Neural crest cell (in vitro differentiated cells): ENCODE data around the gene FBH1. TPM values are rescaled to one million over a fixed set of nuclear protein-coding genes. Genes with fewer than 3 reads are reported as not detected.

ENCODE experiments used
- DNase-seq: peaks from one replicate; pipeline ENCODE4 v3.0.0; 2021; ENCODE audit warnings: low read depth, mixed read lengths, low spot score
- H3K27ac Mint-ChIP-seq: one replicate; pipeline ENCODE4 v1.8.0; 2021; ENCODE audit warnings: mild to moderate bottlenecking, mixed read lengths; ENCODE audit not compliant: unreplicated experiment
- H3K27me3 Mint-ChIP-seq: 2 replicates; pipeline ENCODE4 v1.8.0; 2021; ENCODE audit warnings: low read depth, mild to moderate bottlenecking, mixed read lengths
- H3K36me3 Mint-ChIP-seq: 2 replicates; pipeline ENCODE4 v1.8.0; 2021; ENCODE audit warnings: low read depth, mild to moderate bottlenecking, mixed read lengths
- H3K4me1 Mint-ChIP-seq: 2 replicates; pipeline ENCODE4 v1.8.0; 2021; ENCODE audit warnings: mixed read lengths
- H3K4me3 Mint-ChIP-seq: one replicate; pipeline ENCODE4 v1.8.0; 2021; ENCODE audit warnings: mild to moderate bottlenecking, mixed read lengths
- H3K9me3 Mint-ChIP-seq: 2 replicates; pipeline ENCODE4 v1.8.0; 2021; ENCODE audit warnings: mixed read lengths
- CTCF ChIP-seq: fragments of 200-600 bp; sonication (generic); conservative IDR thresholded peaks from 2 replicates; pipeline ENCODE4 v1.5.0; 2021; ENCODE audit warnings: antibody characterized with exemption, mild to moderate bottlenecking
- total RNA-seq: library from RNA; stranded (reverse); gene quantifications from 2 replicates; pipeline ENCODE4 v1.2.1, GENCODE V29; 2021

The FBH1 gene
- total RNA-seq, 1 donor from 2014 or later: 73.7 TPM

GRCh38 chr10:5900247-5900646 lies 10.2 kb downstream of the FBH1 start:
- no peaks in the 10 kb centered on the region for H3K9me3 Mint-ChIP-seq
- H3K36me3 Mint-ChIP-seq: peaks cover 19% of the 10 kb centered on the region
- no peak for TF ChIP-seq CTCF
- DNase-seq: no peak
- no peaks in the 10 kb centered on the region for H3K4me1 Mint-ChIP-seq
- no peak overlapping the region for H3K4me3 Mint-ChIP-seq
- no peaks in the 10 kb centered on the region for H3K27me3 Mint-ChIP-seq
- H3K27ac Mint-ChIP-seq: no peak overlapping the region

- DNase-seq: no peak
- TF ChIP-seq CTCF: no peak
- H3K4me3 Mint-ChIP-seq: no peak overlapping the region
Observed at GRCh38 chr10:5902511-5903274, 12.7 kb downstream of the FBH1 start.

DNA sequence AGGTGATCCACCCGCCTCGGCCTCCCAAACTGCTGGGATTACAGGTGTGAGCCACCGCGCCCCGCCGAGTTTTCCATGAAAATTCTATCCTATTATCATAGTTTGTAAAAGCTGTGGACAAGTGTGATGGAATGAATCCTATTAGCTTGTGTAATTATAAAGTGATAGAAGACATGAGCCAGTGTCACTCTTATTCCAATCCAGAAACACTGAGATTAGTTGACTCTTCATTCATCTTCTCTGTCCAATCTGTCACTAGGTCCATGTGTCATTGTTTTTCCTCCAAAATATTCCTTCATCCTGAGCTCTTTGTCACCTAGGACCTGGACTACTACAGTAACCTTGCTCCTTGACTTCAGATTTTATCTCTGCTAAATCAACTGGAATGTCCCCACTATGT lies 13.5 kb downstream of the FBH1 start:
- H3K27me3 Mint-ChIP-seq: no peaks in the 10 kb centered on the region
- no peak overlapping the region for H3K27ac Mint-ChIP-seq
- H3K9me3 Mint-ChIP-seq: no peaks in the 10 kb centered on the region
- H3K4me1 Mint-ChIP-seq: no peaks in the 10 kb centered on the region
- TF ChIP-seq CTCF: no peak
- peaks cover 7% of the 10 kb centered on the region for H3K36me3 Mint-ChIP-seq
- H3K4me3 Mint-ChIP-seq: no peak overlapping the region
- no peak for DNase-seq

More at GRCh38 chr10:5902511-5903274, 12.7 kb downstream of the FBH1 start:
- no peak overlapping the region for H3K27ac Mint-ChIP-seq
- no peaks in the 10 kb centered on the region for H3K27me3 Mint-ChIP-seq
- H3K36me3 Mint-ChIP-seq: peaks cover 9% of the 10 kb centered on the region
- H3K4me1 Mint-ChIP-seq: no peaks in the 10 kb centered on the region
- H3K9me3 Mint-ChIP-seq: no peaks in the 10 kb centered on the region

DNA sequence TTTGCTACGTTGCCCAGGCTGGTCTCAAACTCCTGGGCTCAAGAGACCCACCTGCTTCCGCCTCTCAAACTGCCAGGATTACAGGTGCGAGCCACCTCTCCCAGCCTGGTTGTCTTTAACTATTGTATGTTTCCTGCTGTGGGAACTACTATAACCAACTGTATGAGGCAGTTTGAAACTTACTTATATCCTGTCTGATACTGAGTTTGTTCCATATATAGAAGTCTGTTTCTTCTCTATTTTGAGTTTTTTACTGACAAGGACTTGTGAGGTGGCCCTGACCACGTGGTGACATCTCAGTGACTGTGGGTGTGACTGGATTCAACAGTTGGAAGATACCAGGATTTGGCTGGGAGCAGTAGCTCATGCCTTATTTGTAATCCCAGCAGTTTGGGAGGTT lies 14.2 kb downstream of the FBH1 start:
- H3K4me3 Mint-ChIP-seq: no peak overlapping the region
- no peaks in the 10 kb centered on the region for H3K4me1 Mint-ChIP-seq
- no peaks in the 10 kb centered on the region for H3K27me3 Mint-ChIP-seq
- no peak overlapping the region for H3K27ac Mint-ChIP-seq
- no peak for DNase-seq
- no peaks in the 10 kb centered on the region for H3K9me3 Mint-ChIP-seq
- no peak for TF ChIP-seq CTCF
- peaks cover 9% of the 10 kb centered on the region for H3K36me3 Mint-ChIP-seq

- Mint-ChIP-seq H3K27me3 (no peaks in the 10 kb centered on the region), H3K36me3 (peaks cover 9% of the 10 kb centered on the region), H3K4me1 (no peaks in the 10 kb centered on the region), H3K27ac (no peak overlapping the region), H3K9me3 (no peaks in the 10 kb centered on the region), H3K4me3 (no peak overlapping the region)
- no peak for DNase-seq
- no peak for TF ChIP-seq CTCF
Observed at GRCh38 chr10:5905854-5906507, 15.9 kb downstream of the FBH1 start.
